IMR-90 (cell line): ENCODE data around the gene CPNE6. TPM values are rescaled to one million over a fixed set of nuclear protein-coding genes. Genes with fewer than 3 reads are reported as not detected.

ENCODE experiments used
- ATAC-seq: fragments of 200-7000 bp; cut with Tn5 transposase; 2 replicates; pipeline ENCODE4 v1.9.1; 2020; ENCODE audit warnings: low read depth, mild to moderate bottlenecking, moderate library complexity
- BruUV-seq: library from RNA; stranded (reverse); fragments of 400-500 nt; replicated peaks from 2 replicates; lab custom pipeline; 2021; lab: Mats Ljungman, UMichigan
- CTCF ChIA-PET: fragments of 300-600 bp; formaldehyde crosslinking; extraction: SDS; loops from one replicate; lab custom pipeline; 2021; ENCODE audit warnings: antibody characterized with exemption; lab: Yijun Ruan, JAX
- POLR2A ChIA-PET: fragments of 300-600 bp; sonication (Branson Sonifier 250); formaldehyde crosslinking; loops from one replicate; lab custom pipeline; 2022; ENCODE audit warnings: antibody characterized with exemption; ENCODE audit not compliant: unreplicated experiment; lab: Charles Lee
- DNase-seq: peaks from one replicate; pipeline ENCODE4 v3.0.0; 2013
- H2AFZ ChIP-seq: replicated peaks from 2 replicates; pipeline ENCODE3; 2013; ENCODE audit warnings: low read length, mild to moderate bottlenecking; ENCODE audit not compliant: poor library complexity
- H2AK5ac ChIP-seq: 2 replicates; pipeline ENCODE4 v1.6.1; 2013; ENCODE audit warnings: low read depth, low read length, inconsistent platforms
- H2AK9ac ChIP-seq: replicated peaks from 2 replicates; pipeline ENCODE3; 2013; ENCODE audit warnings: mild to moderate bottlenecking, low read depth, low read length, moderate library complexity; ENCODE audit not compliant: poor library complexity
- H2BK120ac ChIP-seq: 2 replicates; pipeline ENCODE4 v1.6.1; 2013; ENCODE audit warnings: low read depth, low read length, inconsistent platforms
- H2BK15ac ChIP-seq: 3 replicates; pipeline ENCODE4 v1.6.1; 2013; ENCODE audit warnings: low read depth, low read length, inconsistent platforms
- H2BK20ac ChIP-seq: 2 replicates; pipeline ENCODE4 v1.6.1; 2013; ENCODE audit warnings: low read depth, mild to moderate bottlenecking, inconsistent platforms, low read length, moderate library complexity
- H2BK5ac ChIP-seq: 2 replicates; pipeline ENCODE4 v1.6.1; 2013; ENCODE audit warnings: mild to moderate bottlenecking, low read depth, low read length, inconsistent platforms; ENCODE audit not compliant: poor library complexity, severe bottlenecking
- H3K14ac ChIP-seq: replicated peaks from 2 replicates; pipeline ENCODE4 v1.6.1; 2013; ENCODE audit warnings: low read depth, low read length, inconsistent platforms
- H3K18ac ChIP-seq: 2 replicates; pipeline ENCODE4 v1.6.1; 2013; ENCODE audit warnings: low read depth, low read length, control low read depth
- H3K23ac ChIP-seq: 2 replicates; pipeline ENCODE4 v1.6.1; 2013; ENCODE audit warnings: low read depth, low read length, inconsistent platforms
- H3K27ac ChIP-seq: 2 replicates; pipeline ENCODE4 v1.5.1; 2013; ENCODE audit warnings: mild to moderate bottlenecking, control low read depth, low read length; ENCODE audit not compliant: insufficient read depth
- H3K27me3 ChIP-seq: 2 replicates; pipeline ENCODE4 v1.6.1; 2013; ENCODE audit warnings: low read length; ENCODE audit not compliant: control insufficient read depth, insufficient read depth
- H3K36me3 ChIP-seq: 2 replicates; pipeline ENCODE4 v1.6.1; 2013; ENCODE audit warnings: low read length, mixed read lengths; ENCODE audit not compliant: control insufficient read depth, insufficient read depth
- H3K4ac ChIP-seq: 2 replicates; pipeline ENCODE4 v1.6.1; 2013; ENCODE audit warnings: low read depth, low read length, inconsistent platforms
- H3K4me1 ChIP-seq: 2 replicates; pipeline ENCODE4 v1.6.1; 2013; ENCODE audit warnings: low read length, mixed read lengths; ENCODE audit not compliant: control insufficient read depth, insufficient read depth
- H3K4me2 ChIP-seq: 2 replicates; pipeline ENCODE4 v1.6.1; 2013; ENCODE audit warnings: low read depth, mild to moderate bottlenecking, control low read depth, low read length, moderate library complexity
- H3K4me3 ChIP-seq: 2 replicates; pipeline ENCODE4 v1.5.1; 2013; ENCODE audit warnings: low read depth, mild to moderate bottlenecking, control low read depth, low read length, moderate library complexity; ENCODE audit not compliant: insufficient read depth
- H3K56ac ChIP-seq: 2 replicates; pipeline ENCODE4 v1.6.1; 2013; ENCODE audit warnings: low read length, inconsistent platforms; ENCODE audit not compliant: insufficient read depth; ENCODE audit errors: extremely low read depth
- H3K79me1 ChIP-seq, 2 experiments: 2 replicates each; pipeline ENCODE4 v1.6.1; 2013; ENCODE audit warnings: low read length in 2 of 2, inconsistent platforms in 1 of 2, low read depth in 1 of 2
- H3K9ac ChIP-seq: 2 replicates; pipeline ENCODE4 v1.6.1; 2013; ENCODE audit warnings: low read depth, low read length, control low read depth
- H3K9me1 ChIP-seq: 2 replicates; pipeline ENCODE4 v1.6.1; 2013; ENCODE audit warnings: low read length, inconsistent platforms; ENCODE audit not compliant: insufficient read depth
- H3K9me3 ChIP-seq: 2 replicates; pipeline ENCODE4 v1.6.1; 2013; ENCODE audit warnings: low read length; ENCODE audit not compliant: control insufficient read depth, insufficient read depth
- H4K20me1 ChIP-seq: 2 replicates; pipeline ENCODE4 v1.6.1; 2013; ENCODE audit warnings: low read length, inconsistent platforms; ENCODE audit not compliant: insufficient read depth
- H4K5ac ChIP-seq: 2 replicates; pipeline ENCODE4 v1.6.1; 2013; ENCODE audit warnings: mild to moderate bottlenecking, low read depth, low read length, control low read depth
- H4K8ac ChIP-seq, 2 experiments: 2 replicates each; pipeline ENCODE4 v1.6.1; 2013; ENCODE audit warnings: low read depth in 2 of 2, low read length in 2 of 2, control low read depth in 1 of 2, inconsistent platforms in 1 of 2
- H4K91ac ChIP-seq: 2 replicates; pipeline ENCODE4 v1.6.1; 2013; ENCODE audit warnings: low read depth, low read length, inconsistent platforms; ENCODE audit not compliant: insufficient read depth
- BHLHE40 ChIP-seq: fragments of 150-350 bp; IDR thresholded peaks from 2 replicates; pipeline ENCODE4 v1.6.1; 2016; ENCODE audit warnings: mild to moderate bottlenecking, low read depth, low read length
- CEBPB ChIP-seq: IDR thresholded peaks from 2 replicates; pipeline ENCODE4 v1.6.1; 2012; ENCODE audit warnings: low read depth, low read length, improper control_type of control experiment
- CHD1 ChIP-seq: IDR thresholded peaks from 2 replicates; pipeline ENCODE4 v1.6.1; 2012; ENCODE audit warnings: low read depth, low read length, improper control_type of control experiment
- FOS ChIP-seq: fragments of 150-350 bp; IDR thresholded peaks from 2 replicates; pipeline ENCODE4 v1.6.1; 2016; ENCODE audit warnings: low read depth, low read length
- MAFK ChIP-seq: IDR thresholded peaks from 2 replicates; pipeline ENCODE4 v1.6.1; 2012; ENCODE audit warnings: low read depth, low read length, improper control_type of control experiment
- MAZ ChIP-seq: IDR thresholded peaks from 2 replicates; pipeline ENCODE4 v1.6.1; 2012; ENCODE audit warnings: low read depth, mild to moderate bottlenecking, low read length, improper control_type of control experiment, moderate library complexity, borderline replicate concordance
- MXI1 ChIP-seq: IDR thresholded peaks from 2 replicates; pipeline ENCODE4 v1.6.1; 2012; ENCODE audit warnings: low read depth, mild to moderate bottlenecking, low read length, moderate library complexity, borderline replicate concordance
- NFE2L2 ChIP-seq: fragments of 150-350 bp; IDR thresholded peaks from 2 replicates; pipeline ENCODE4 v1.6.1; 2016; ENCODE audit warnings: low read depth, mild to moderate bottlenecking, low read length
- POLR2A ChIP-seq: IDR thresholded peaks from 2 replicates; pipeline ENCODE4 v1.6.1; 2012; ENCODE audit warnings: mild to moderate bottlenecking, low read depth, low read length
- RAD21 ChIP-seq: IDR thresholded peaks from 2 replicates; pipeline ENCODE4 v1.6.1; 2012; ENCODE audit warnings: low read length, improper control_type of control experiment
- RCOR1 ChIP-seq: IDR thresholded peaks from 2 replicates; pipeline ENCODE4 v1.6.1; 2012; ENCODE audit warnings: mild to moderate bottlenecking, low read length, improper control_type of control experiment; ENCODE audit not compliant: insufficient replicate concordance
- RFX5 ChIP-seq: IDR thresholded peaks from 2 replicates; pipeline ENCODE4 v1.8.0; 2012; ENCODE audit warnings: low read depth, mild to moderate bottlenecking, low read length, moderate library complexity
- WGBS, 2 experiments: methylation state at CpG; one replicate each; pipeline versions ENCODE4 v1.1.5 to v1.1.7; 2013; ENCODE audit warnings: missing lambda C conversion rate in 2 of 2; ENCODE audit not compliant: insufficient read length in 1 of 2; ENCODE audit errors: extremely low coverage in 2 of 2; 5-methylcytosine and 5-hydroxymethylcytosine counted together
- dilution Hi-C: fragments of 300-500 bp; cut with HindIII; formaldehyde crosslinking; loops from one replicate; pipeline ENCODE4 v1.14.3; 2018; ENCODE audit warnings: low sequenced_read_pairs; ENCODE audit not compliant: unreplicated experiment
- in situ Hi-C: fragments of 300-500 bp; cut with MboI; formaldehyde crosslinking; loops from 3 replicates; pipeline ENCODE4 v1.14.3; 2019; ENCODE audit warnings: low sequenced_read_pairs, inconsistent platforms, mixed read lengths
- intact Hi-C: fragments of 100-400 bp; cut with micrococcal nuclease; formaldehyde crosslinking; loops from 2 replicates; pipeline ENCODE4 v1.10.0; 2022
- polyA plus RNA-seq, 3 experiments: library from polyadenylated mRNA; depleted of rRNA; stranded (reverse); fragments of >200 nt; gene quantifications; 2 replicates each; pipeline ENCODE4 v1.2.3, GENCODE V29; 2012; ENCODE audit warnings: low replicate concordance in 1 of 3
- total RNA-seq: library from RNA; depleted of rRNA; stranded (reverse); fragments of >200 nt; gene quantifications from 2 replicates; pipeline ENCODE4 v1.2.3, GENCODE V29; 2012
- TF ChIP-seq, protein P1 (sequence below): fragments of 150-350 bp; IDR thresholded peaks from 2 replicates; pipeline ENCODE4 v1.6.1; 2016; ENCODE audit warnings: low read depth, mild to moderate bottlenecking, low read length, moderate library complexity, borderline replicate concordance
- TF ChIP-seq, protein P2 (sequence below): fragments of 150-350 bp; IDR thresholded peaks from 2 replicates; pipeline ENCODE4 v1.6.1; 2017; ENCODE audit warnings: mild to moderate bottlenecking, antibody characterized with exemption, low read length, low read depth
- TF ChIP-seq, protein P3 (sequence below): conservative IDR thresholded peaks from 2 replicates; pipeline ENCODE4 v1.5.1; 2012; ENCODE audit warnings: mild to moderate bottlenecking, low read depth, low read length, improper control_type of control experiment

The CPNE6 gene
- total and polyA plus RNA-seq, 2 of the 4 experiments (the other 2 are of a cell fraction), result not detected

DNA sequence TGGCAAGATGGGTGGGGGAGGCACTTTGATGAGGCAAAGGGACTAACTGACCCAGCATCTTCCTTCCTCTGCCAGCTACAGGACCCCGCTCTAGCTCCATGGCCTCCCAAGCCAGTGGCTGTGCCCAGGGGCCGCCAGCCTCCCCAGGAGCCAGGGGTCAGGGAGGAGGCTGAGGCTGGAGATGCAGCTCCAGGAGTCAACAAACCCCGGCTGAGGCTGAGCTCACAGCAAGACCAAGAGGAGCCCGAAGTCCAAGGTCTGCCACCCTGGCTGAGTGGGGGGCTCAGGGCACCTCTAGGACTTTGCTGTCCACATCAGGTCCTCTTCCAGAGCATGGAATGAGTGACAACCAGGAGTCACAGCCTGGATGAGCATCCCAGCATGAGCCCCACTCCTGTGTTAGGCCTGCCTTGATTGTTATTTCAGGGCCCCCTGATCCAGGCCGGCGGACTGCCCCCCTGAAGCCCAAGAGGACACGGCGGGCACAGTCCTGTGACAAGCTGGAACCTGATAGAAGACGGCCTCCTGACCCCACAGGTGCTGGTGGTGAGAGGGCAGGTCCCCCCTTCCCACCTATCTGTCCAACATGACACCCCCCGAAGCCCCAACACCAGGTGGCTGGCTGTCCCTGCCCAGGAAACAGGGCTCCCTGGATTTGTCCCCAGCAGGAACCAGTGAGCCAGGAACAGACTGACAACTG, 2.5 kb upstream of the CPNE6 start:
- Histone ChIP-seq H3K36me3 (no peaks in the 10 kb centered on the region), H3K18ac (no peak overlapping the region), H3K4me3 (no peak overlapping the region), H3K4me2 (no peak overlapping the region), H2BK5ac (no peak overlapping the region), H4K20me1 (no peaks in the 10 kb centered on the region), H4K91ac (no peak overlapping the region), H2AFZ (no peak overlapping the region), H3K14ac (no peak overlapping the region), H3K9ac (no peak overlapping the region), H4K8ac (no peak overlapping the region), H3K79me1 (no peaks in the 10 kb centered on the region), H2BK15ac (no peak overlapping the region), H4K5ac (no peak overlapping the region), H2BK120ac (no peak overlapping the region), H3K23ac (no peak overlapping the region), H2AK5ac (no peak overlapping the region), H3K9me1 (no peaks in the 10 kb centered on the region), H3K9me3 (no peaks in the 10 kb centered on the region), H3K27me3 (peaks cover 66% of the 10 kb centered on the region), H2AK9ac (no peak overlapping the region), H3K4ac (no peak overlapping the region), H2BK20ac (no peak overlapping the region), H3K27ac (no peak overlapping the region), H3K56ac (no peak overlapping the region), H3K4me1 (no peaks in the 10 kb centered on the region)
- TF ChIP-seq POLR2A (no peak), RFX5 (no peak), MXI1 (no peak), NFE2L2 (no peak), CEBPB (no peak), BHLHE40 (no peak), RCOR1 (no peak), MAZ (no peak), MAFK (no peak), RAD21 (no peak), CHD1 (no peak), FOS (no peak)
- TF ChIP-seq, protein P1, sequence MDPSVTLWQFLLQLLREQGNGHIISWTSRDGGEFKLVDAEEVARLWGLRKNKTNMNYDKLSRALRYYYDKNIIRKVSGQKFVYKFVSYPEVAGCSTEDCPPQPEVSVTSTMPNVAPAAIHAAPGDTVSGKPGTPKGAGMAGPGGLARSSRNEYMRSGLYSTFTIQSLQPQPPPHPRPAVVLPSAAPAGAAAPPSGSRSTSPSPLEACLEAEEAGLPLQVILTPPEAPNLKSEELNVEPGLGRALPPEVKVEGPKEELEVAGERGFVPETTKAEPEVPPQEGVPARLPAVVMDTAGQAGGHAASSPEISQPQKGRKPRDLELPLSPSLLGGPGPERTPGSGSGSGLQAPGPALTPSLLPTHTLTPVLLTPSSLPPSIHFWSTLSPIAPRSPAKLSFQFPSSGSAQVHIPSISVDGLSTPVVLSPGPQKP, result no peak
- TF ChIP-seq, protein P2, sequence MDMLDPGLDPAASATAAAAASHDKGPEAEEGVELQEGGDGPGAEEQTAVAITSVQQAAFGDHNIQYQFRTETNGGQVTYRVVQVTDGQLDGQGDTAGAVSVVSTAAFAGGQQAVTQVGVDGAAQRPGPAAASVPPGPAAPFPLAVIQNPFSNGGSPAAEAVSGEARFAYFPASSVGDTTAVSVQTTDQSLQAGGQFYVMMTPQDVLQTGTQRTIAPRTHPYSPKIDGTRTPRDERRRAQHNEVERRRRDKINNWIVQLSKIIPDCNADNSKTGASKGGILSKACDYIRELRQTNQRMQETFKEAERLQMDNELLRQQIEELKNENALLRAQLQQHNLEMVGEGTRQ, result no peak
- TF ChIP-seq, protein P3, sequence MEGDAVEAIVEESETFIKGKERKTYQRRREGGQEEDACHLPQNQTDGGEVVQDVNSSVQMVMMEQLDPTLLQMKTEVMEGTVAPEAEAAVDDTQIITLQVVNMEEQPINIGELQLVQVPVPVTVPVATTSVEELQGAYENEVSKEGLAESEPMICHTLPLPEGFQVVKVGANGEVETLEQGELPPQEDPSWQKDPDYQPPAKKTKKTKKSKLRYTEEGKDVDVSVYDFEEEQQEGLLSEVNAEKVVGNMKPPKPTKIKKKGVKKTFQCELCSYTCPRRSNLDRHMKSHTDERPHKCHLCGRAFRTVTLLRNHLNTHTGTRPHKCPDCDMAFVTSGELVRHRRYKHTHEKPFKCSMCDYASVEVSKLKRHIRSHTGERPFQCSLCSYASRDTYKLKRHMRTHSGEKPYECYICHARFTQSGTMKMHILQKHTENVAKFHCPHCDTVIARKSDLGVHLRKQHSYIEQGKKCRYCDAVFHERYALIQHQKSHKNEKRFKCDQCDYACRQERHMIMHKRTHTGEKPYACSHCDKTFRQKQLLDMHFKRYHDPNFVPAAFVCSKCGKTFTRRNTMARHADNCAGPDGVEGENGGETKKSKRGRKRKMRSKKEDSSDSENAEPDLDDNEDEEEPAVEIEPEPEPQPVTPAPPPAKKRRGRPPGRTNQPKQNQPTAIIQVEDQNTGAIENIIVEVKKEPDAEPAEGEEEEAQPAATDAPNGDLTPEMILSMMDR, result no peak
- WGBS, 2 experiments, result 40% methylated on average over 1 of the region's 10 CpGs; no CpG with 5 or more reads in 1 of the 2 experiments
- no peak for DNase-seq
- dilution Hi-C loops, result no loop called here
- no peak for ATAC-seq
- POLR2A ChIA-PET, result interaction anchor here (0.7 kb wide), 1 partner anchor 9 kb away, joined by 6 read pairs; no protein-coding TSS in a partner anchor
- CTCF ChIA-PET, result no interaction called here
- in situ Hi-C loops, result no loop called here
- no TSS peak for BruUV-seq
- intact Hi-C loops, result no loop called here
